HG03354 (cell line): ENCODE data around the gene CLN5.

Experiments
- ATAC-seq: cut with Tn5 transposase; IDR thresholded peaks from one replicate; pipeline ENCODE4 v1.9.1; 2021; ENCODE audit warnings: mild to moderate bottlenecking; ENCODE audit not compliant: unreplicated experiment, poor library complexity, severe bottlenecking

Gene CLN5

GRCh38 chr13:77013853-77014542 is 22.1 kb downstream of the CLN5 start:
- ATAC-seq: no peak

GRCh38 chr13:77014906-77015685 is 23.2 kb downstream of the CLN5 start:
- no peak for ATAC-seq

- ATAC-seq: no peak
Measured at GRCh38 chr13:77016251-77016812, 24.5 kb downstream of the CLN5 start.

- ATAC-seq: no peak
Measured at GRCh38 chr13:77016888-77017623, 25.2 kb downstream of the CLN5 start.

- no peak for ATAC-seq
Measured at GRCh38 chr13:77019756-77020155, 27.9 kb downstream of the CLN5 start.

GRCh38 chr13:77022341-77022740 is 30.5 kb downstream of the CLN5 start:
- no peak for ATAC-seq

- peak; percentile 63 for ATAC-seq
Measured at GRCh38 chr13:77026255-77026860, 34.5 kb downstream of the CLN5 start.

- peak; percentile 65 for ATAC-seq
Measured at GRCh38 chr13:77026861-77027621, 35.2 kb downstream of the CLN5 start, which contains the start of gene FBXL3. TSS of gene FBXL3 (minus strand) at chr13:77027159. CDS start at chr13:77021860, 5,299 bp downstream.

GRCh38 chr13:77028202-77028601 is 36.3 kb downstream of the CLN5 start:
- no peak for ATAC-seq

- no peak for ATAC-seq
Measured at GRCh38 chr13:77029436-77029835, 37.6 kb downstream of the CLN5 start.

GRCh38 chr13:77031656-77032243 is 39.9 kb downstream of the CLN5 start:
- ATAC-seq: no peak

GRCh38 chr13:77033717-77034302 is 41.9 kb downstream of the CLN5 start:
- no peak for ATAC-seq

- no peak for ATAC-seq
Measured at GRCh38 chr13:77034881-77035280, 43.0 kb downstream of the CLN5 start.

- ATAC-seq: no peak
Measured at GRCh38 chr13:77036279-77036678, 44.4 kb downstream of the CLN5 start.

- no peak for ATAC-seq
Measured at GRCh38 chr13:77038907-77039480, 47.1 kb downstream of the CLN5 start.

GRCh38 chr13:77040076-77040475 is 48.2 kb downstream of the CLN5 start:
- no peak for ATAC-seq

GRCh38 chr13:77040835-77041234 is 49.0 kb downstream of the CLN5 start:
- ATAC-seq: no peak

- no peak for ATAC-seq
Measured at GRCh38 chr13:77042566-77043177, 50.8 kb downstream of the CLN5 start.
